ENCODE results near the gene PLA2G4B. TPM values are rescaled to one million over a fixed set of nuclear protein-coding genes. Genes with fewer than 3 reads are reported as not detected.
"Not testable (repeated sequence)": the region's sequence is repeated elsewhere in the genome, so short reads cannot be mapped to it uniquely, and the experiment has no call there.

PLA2G4B gene
- total and polyA plus RNA-seq, 9 of the 15 experiments (the other 6 are each of a cell fraction or from before 2014, with no cell fraction given) = 0.07 to 6.1 (median 2.8) TPM

- CTCF ChIA-PET (ENCODE audit: low intra/inter-chr PET ratio); H3K79me2 ChIP-seq (ENCODE audit: control insufficient read depth, insufficient read depth, low read length); FAIRE-seq; H3K4me3 ChIP-seq; H3K27me3 ChIP-seq (ENCODE audit: control insufficient read depth in 2 of 2, insufficient read depth in 2 of 2, low read length in 2 of 2); H3K27ac ChIP-seq (ENCODE audit: extremely low read depth, low read depth, low read length); H2AFZ ChIP-seq (ENCODE audit: low read depth, low read length); DNase-seq (ENCODE audit: extremely low read depth in 1 of 4, low spot score in 3 of 4); H3K9me3 ChIP-seq (replicated peaks; ENCODE audit: control insufficient read depth, insufficient read depth, low read depth, low read length); H3K9ac ChIP-seq (ENCODE audit: insufficient read depth in 1 of 2, low read depth in 2 of 2, low read length in 2 of 2); in situ Hi-C loops (cut with MboI); intact Hi-C loops (cut with micrococcal nuclease); ATAC-seq; H3K9me1 ChIP-seq (ENCODE audit: control insufficient read depth, insufficient read depth, low read length); BruUV-seq (replicated peaks); H3K4me2 ChIP-seq (ENCODE audit: insufficient read depth, low read length): not testable (repeated sequence)
- H4K20me1 ChIP-seq (replicated peaks; ENCODE audit: control insufficient read depth, insufficient read depth, low read length) = peaks cover 11% of the 10 kb centered on the region; the same call in 1 of the 2 replicates
- WGBS (ENCODE audit: insufficient coverage, low coverage, missing lambda C conversion rate) = 61% methylated on average over 4 of the region's 4 CpGs
- peaks cover 6 to 23% of the 10 kb centered on the region in 2 experiments; a peak in 2 of 5 replicates for H3K4me1 ChIP-seq (replicated peaks in 1 of 2; ENCODE audit: control insufficient read depth in 2 of 2, insufficient read depth in 2 of 2, low read length in 2 of 2)
- POLR2A ChIA-PET = interaction anchor here (1.1 to 1.8 kb wide), 4 partner anchors 12 to 170 kb away, joined by 3 to 10 read pairs (median 4); no protein-coding TSS in a partner anchor
- peaks cover 10% of the 10 kb centered on the region; the same call in 1 of the 3 replicates for H3K36me3 ChIP-seq (ENCODE audit: control insufficient read depth, insufficient read depth, low read length)
Measured at GRCh38 chr15:41831291-41831690, 7.4 kb upstream of the PLA2G4B start.

GRCh38 chr15:41832208-41832607, 6.4 kb upstream of the PLA2G4B start:
- ATAC-seq = no peak
- intact Hi-C loops (cut with micrococcal nuclease) (no loop called here), in situ Hi-C loops (cut with MboI) (no loop called here)
- 71% methylated on average over 9 of the region's 10 CpGs for WGBS (ENCODE audit: insufficient coverage, low coverage, missing lambda C conversion rate)
- Histone ChIP-seq H3K27me3 (ENCODE audit: control insufficient read depth in 2 of 2, insufficient read depth in 2 of 2, low read length in 2 of 2) (no peaks in the 10 kb centered on the region), H3K9me1 (ENCODE audit: control insufficient read depth, insufficient read depth, low read length) (no peaks in the 10 kb centered on the region), H3K27ac (ENCODE audit: extremely low read depth, low read depth, low read length) (no peak overlapping the region), H2AFZ (ENCODE audit: low read depth, low read length) (no peak overlapping the region), H3K9ac (ENCODE audit: insufficient read depth in 1 of 2, low read depth in 2 of 2, low read length in 2 of 2) (no peak overlapping the region), H3K36me3 (ENCODE audit: control insufficient read depth, insufficient read depth, low read length) (peaks cover 10% of the 10 kb centered on the region; the same call in 1 of the 3 replicates), H3K4me1 (replicated peaks in 1 of 2; ENCODE audit: control insufficient read depth in 2 of 2, insufficient read depth in 2 of 2, low read length in 2 of 2) (peaks cover 6 to 22% of the 10 kb centered on the region in 2 experiments; a peak in 2 of 5 replicates), H3K79me2 (ENCODE audit: control insufficient read depth, insufficient read depth, low read length) (peaks cover 9% of the 10 kb centered on the region; the same call in 2 of the 3 replicates), H3K4me3 (no peak overlapping the region), H3K9me3 (replicated peaks; ENCODE audit: control insufficient read depth, insufficient read depth, low read depth, low read length) (no peaks in the 10 kb centered on the region), H4K20me1 (replicated peaks; ENCODE audit: control insufficient read depth, insufficient read depth, low read length) (peaks cover 11% of the 10 kb centered on the region; the same call in 1 of the 2 replicates), H3K4me2 (ENCODE audit: insufficient read depth, low read length) (no peak overlapping the region)
- no peak for DNase-seq (ENCODE audit: extremely low read depth in 1 of 4, low spot score in 3 of 4)
- ChIA-PET CTCF (ENCODE audit: low intra/inter-chr PET ratio) (no interaction called here), POLR2A (interaction anchor here (0.5 to 1.8 kb wide), 6 partner anchors 11 to 240 kb away, joined by 3 to 10 read pairs (median 4); no protein-coding TSS in a partner anchor)
- BruUV-seq (replicated peaks) = no TSS peak
- FAIRE-seq = no peak
- no peak for TF ChIP-seq ZNF717 (CRISPR knock-in tag; IDR thresholded peaks at IDR 0.05)
- no peak for TF ChIP-seq STAT6 (CRISPR knock-in tag; IDR thresholded peaks at IDR 0.05)
- TF ChIP-seq MXI1 (IDR thresholded peaks at IDR 0.05; ENCODE audit: low read depth, low read length) = no peak
- no peak for TF ChIP-seq NRF1 (conservative IDR thresholded peaks at IDR 0.05 in 1 of 2, IDR thresholded peaks at IDR 0.05 in 1 of 2)
- TF ChIP-seq ATF4 (CRISPR knock-in tag; IDR thresholded peaks at IDR 0.05) = no peak
- TF ChIP-seq MBD2 (IDR thresholded peaks at IDR 0.05; ENCODE audit: borderline replicate concordance, low read depth) = no peak
- TF ChIP-seq ZNF76 (CRISPR knock-in tag; IDR thresholded peaks at IDR 0.05; ENCODE audit: borderline replicate concordance) = no peak
- TF ChIP-seq ZNF165 (CRISPR knock-in tag; IDR thresholded peaks at IDR 0.05; ENCODE audit: borderline replicate concordance) = no peak
- no peak for TF ChIP-seq ZBTB26 (CRISPR knock-in tag; IDR thresholded peaks at IDR 0.05)
- no peak for TF ChIP-seq MXD1 (CRISPR knock-in tag; IDR thresholded peaks at IDR 0.05; ENCODE audit: borderline replicate concordance, poor library complexity, severe bottlenecking)

All from K562 (cell line).